HG02571 (cell line): ENCODE measurements around the gene IDH3G.
"Not testable (repeated sequence)": the region's sequence is repeated elsewhere in the genome, so short reads cannot be mapped to it uniquely, and the experiment has no call there.

Experiments used
- ATAC-seq: cut with Tn5 transposase; IDR thresholded peaks from one replicate; pipeline ENCODE4 v1.9.1; 2021; ENCODE audit warnings: mild to moderate bottlenecking, moderate library complexity; ENCODE audit not compliant: unreplicated experiment

Gene IDH3G

GRCh38 chrX:153763298-153763932 lies 30.8 kb downstream of the IDH3G start:
- ATAC-seq: no peak

DNA sequence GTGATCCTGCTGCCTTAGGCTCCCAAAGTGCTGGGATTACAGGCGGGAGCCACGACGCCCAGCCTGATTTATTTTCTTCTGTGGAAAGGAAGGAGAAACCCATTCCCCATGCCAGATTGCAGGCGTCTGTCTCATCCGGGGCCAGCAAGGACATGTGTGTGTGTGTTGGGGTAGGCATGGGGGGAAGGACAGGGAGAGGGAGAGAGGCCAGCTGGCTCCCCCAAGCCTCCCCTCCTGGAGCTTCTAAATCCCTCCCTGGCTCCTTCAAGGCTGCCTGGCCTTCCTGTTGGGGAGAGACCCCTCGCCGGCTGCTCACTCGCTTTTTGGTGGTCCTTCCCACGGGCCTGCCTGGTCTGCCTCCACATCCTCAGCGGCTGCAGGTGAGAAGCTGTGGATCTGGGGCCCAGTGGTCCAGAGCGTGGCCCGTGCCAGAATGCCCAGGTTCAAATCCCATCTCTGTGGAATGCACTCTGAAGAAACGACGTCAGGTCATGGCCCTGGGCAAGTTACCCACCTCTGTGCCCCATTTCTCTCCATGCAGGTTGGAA lies 31.5 kb downstream of the IDH3G start:
- no peak for ATAC-seq

GRCh38 chrX:153761863-153762262 lies 32.3 kb downstream of the IDH3G start:
- no peak for ATAC-seq

- no peak for ATAC-seq
Measured at GRCh38 chrX:153755136-153755535, 39.0 kb downstream of the IDH3G start.

DNA sequence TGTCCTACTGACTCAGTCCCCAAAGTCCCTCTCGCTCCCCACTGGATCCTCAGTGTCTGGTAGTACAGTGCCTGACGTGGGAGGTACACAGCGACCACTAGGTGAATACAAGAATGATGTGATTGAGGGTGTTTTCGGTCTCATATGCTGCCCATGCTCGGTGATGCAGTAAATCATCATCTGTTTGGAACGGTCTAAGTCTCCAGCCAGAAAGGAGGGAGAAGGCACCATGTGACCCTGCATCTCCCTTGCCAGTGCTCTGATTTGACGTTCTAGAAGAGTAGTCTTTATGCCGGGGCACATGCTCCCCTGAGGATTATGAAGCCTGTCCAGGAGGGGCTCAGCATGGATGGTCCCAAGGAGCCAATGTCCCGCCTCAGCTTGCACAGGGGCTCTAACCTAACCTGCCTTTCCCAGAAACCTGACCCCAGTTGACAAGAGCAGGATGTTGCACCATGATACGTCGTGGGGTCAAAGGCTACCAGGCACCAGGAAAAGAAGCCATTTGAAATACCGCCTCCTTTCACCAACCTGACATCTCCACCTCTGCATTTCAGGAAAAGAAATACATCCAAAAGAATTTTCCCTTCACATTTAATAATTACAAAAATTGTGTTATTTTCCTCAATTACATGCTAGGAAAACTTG lies 43.9 kb downstream of the IDH3G start:
- no peak for ATAC-seq

DNA sequence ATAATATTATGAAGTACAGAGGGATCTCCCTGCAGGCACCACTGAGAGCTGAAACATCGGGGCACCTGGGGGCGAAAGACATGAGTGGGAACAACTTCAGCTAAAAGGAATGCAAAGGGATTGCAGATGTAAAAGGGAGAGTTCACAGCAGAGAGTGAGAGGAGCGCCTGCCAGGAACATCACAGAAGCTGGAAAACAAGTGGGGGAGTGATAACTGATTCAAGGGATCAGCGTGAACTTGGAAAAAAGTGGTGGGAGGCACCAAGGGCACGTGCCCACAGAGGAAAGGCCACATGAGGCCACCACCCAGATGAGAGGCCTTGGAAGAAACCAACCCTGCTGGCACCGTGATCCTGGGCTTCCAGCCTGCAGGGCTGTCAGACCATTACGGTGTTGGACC lies 45.2 kb downstream of the IDH3G start:
- not testable (repeated sequence) for ATAC-seq

DNA sequence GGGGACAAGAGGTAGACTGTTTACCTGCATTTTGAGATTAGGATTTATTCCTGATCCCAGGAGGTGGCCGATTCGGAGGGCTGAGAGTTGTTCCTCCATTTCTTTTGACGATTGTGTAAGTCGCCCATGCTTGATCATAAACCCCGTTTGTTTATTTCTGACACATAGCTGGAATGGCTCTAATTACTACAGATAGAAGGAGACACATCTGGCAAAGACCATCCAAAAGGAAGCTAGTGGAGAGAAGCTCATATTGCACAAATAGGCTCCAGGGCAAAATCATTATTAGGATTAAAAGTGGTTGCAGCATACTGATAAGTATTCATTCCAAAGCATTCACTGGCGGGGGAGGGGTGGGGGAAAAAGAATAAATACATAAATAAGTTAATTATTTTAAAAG lies 47.2 kb downstream of the IDH3G start:
- not testable (repeated sequence) for ATAC-seq

DNA sequence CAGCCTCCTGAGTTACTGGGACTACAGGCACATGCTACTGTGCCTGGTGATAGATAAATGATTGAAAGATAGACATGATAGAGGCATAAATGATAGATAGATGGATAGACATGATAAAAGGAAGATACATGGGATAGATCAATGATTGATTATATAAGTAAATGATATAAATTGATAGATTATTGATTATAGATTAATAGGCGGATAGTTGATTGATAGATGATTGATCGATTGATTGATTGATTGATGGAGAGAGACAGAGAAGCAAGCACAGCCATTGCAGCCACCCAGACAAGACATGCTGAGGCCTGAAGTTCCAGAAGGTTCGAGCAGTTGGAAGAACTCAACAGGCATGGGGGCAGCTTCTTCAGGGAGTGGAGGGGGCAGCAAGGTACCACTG lies 47.8 kb downstream of the IDH3G start:
- ATAC-seq: no peak

DNA sequence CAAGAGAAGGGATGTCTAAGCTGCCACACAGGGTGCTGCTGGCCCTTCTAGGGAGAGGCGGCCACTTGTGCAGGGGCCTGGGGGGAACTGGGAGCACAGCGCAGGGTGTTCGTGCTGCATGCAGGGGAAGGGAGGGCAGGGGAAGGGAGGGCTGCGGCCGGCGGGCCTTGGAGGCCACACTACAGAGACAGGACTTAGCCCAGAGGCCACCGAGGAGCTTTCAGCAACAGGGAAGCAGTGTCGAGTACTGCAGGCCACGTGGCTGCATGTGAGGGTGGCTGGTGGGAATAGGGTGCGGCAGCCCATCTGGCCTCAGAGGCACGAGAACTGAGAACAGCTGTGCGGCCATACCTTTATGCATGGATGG lies 49.1 kb downstream of the IDH3G start:
- not testable (repeated sequence) for ATAC-seq

- no peak for ATAC-seq
Measured at GRCh38 chrX:153744210-153745066, 49.7 kb downstream of the IDH3G start.

DNA sequence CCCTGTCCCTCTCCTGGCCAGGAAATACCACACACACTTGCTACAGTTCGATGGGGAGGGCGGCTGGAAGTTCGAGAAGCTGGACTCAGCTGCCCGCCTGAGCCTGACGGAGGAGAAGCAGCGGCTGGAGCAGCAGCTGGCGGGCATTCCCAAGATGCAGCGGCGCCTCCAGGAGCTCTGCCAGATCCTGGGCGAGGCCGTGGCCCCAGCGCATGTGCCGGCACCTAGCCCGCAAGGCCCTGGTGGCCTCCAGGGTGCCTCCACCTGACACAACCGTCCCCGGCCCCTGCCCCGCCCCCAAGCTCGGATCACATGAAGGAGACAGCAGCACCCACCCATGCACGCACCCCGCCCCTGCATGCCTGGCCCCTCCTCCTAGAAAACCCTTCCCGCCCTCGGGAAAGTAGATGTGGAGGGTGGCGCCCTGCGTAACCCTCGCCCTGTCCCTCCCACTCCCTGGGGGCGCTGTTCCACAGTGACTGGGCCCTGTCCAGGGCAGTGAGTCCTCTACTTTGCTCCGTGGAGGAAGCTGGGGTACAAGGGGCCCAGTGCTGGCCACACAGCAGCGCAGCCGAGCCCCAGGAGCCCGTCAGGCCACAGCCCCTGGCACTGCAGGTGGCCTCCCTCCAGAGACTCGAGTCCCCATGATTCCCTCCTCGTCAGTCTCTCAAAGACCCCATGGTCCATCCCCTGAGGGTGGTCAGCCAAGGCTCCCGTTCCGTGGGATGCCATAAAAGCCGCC lies 50.5 kb downstream of the IDH3G start:
- ATAC-seq: not testable (repeated sequence)

DNA sequence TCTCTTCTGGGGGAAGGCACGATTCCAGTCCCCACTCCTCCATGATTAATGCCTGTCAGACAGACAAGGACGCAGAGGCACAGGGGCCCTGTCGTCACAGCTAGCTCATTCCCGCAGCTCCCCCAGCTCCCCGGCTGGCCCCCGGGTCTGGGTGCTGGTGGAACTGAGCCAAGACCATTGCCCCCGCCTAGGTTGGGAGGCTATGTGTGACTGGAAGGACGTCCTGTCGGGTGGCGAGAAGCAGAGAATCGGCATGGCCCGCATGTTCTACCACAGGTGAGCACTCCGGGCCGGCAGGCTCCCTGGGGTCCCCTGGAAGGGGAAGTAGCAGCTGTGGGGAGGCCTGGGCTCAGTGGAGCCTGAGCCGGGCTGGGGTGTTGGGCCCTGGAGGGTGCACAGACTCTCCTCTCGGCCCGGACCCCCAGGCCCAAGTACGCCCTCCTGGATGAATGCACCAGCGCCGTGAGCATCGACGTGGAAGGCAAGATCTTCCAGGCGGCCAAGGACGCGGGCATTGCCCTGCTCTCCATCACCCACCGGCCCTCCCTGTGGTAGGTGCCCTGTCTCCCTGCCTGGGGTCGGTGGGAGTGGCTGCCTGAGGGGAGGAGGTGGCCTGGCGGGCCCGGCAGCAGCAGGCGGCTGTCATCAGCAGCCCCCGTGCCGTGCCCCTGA lies 51.2 kb downstream of the IDH3G start:
- not testable (repeated sequence) for ATAC-seq

DNA sequence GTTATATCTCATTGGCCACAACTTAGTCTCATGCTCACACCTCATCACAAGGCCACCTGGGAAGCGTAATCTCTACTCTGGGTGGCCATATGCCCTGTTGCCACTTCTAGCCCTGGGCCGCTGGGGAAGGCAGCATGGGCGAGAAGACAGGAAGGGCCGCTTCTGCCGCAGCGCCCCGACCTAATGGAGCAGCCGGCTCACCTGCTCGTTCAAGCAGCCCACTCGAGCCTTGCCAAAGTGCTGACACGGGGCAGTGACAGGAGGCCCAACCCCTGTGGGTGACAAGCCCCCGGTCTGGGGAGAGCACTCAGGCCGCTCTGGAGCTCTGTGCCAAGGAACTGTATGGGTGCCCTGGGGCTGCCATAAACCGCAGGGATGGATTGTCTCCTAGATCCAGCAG lies 52.1 kb downstream of the IDH3G start:
- ATAC-seq: not testable (repeated sequence)

- no peak for ATAC-seq
Measured at GRCh38 chrX:153741446-153741845, 52.7 kb downstream of the IDH3G start.

DNA sequence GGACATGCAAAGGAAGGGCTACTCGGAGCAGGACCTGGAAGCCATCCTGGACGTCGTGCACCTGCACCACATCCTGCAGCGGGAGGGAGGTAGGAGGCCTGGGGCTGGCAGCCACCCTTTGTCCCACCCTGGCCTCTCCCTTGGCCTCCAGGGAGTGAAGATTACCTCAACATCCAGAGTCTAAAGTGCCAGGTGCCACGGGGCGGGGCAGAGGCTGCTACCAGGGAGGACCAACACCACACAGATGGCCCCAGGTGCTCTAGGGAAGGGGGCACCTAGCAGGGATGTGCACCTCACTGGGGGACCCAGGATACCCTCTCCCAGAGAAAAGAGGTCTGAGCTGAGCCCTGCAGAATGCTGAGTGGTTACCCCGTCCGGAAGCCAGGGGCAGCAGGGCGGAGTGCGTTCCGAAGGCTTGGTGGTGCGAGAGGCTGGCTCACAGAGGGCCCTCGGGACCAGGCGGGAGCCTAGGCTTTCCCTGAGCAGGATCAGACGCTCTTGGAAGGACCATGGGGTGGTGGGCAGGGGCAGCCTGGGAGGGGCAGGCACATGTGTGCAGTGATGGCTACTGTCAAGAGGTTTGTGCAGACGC lies 53.4 kb downstream of the IDH3G start:
- ATAC-seq: no peak

- no peak for ATAC-seq
Measured at GRCh38 chrX:153739754-153740486, 54.3 kb downstream of the IDH3G start.

- ATAC-seq: no peak
Measured at GRCh38 chrX:153738056-153738605, 56.0 kb downstream of the IDH3G start.

DNA sequence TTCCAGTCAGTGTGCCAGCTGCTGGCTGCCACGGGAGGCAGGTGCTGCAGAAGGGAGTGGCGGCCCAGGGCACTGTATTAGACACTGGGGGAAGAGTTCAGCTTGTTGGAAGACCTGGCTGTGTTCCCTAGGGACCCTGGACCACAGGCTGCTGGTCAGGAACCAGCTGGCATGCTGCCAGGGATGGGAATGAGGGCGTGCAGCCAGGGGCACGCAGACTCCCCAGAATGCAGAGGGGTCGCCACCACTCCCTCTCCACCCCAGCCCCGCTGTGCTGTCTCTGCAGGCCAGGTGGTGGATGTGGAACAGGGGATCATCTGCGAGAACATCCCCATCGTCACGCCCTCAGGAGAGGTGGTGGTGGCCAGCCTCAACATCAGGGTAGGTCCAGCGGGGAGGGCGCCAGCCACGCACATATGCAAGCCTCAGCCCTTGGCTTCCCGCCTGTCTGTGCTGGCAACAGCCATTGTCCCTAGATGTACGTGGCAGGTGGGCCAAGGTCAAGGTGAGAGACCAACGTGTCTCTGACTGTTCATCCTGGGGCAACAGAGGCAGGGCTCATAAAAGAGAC lies 57.2 kb downstream of the IDH3G start:
- ATAC-seq: no peak
